K562 (cell line): ENCODE results near the gene ZFHX2. TPM values are rescaled to one million over a fixed set of nuclear protein-coding genes. Genes with fewer than 3 reads are reported as not detected.

Experiments used
- ATAC-seq: fragments of 200-7000 bp; cut with Tn5 transposase; 3 replicates; pipeline ENCODE4 v1.9.1; 2020; ENCODE audit warnings: moderate library complexity
- BruUV-seq: library from RNA; stranded (reverse); fragments of 400-500 nt; replicated peaks from 2 replicates; lab custom pipeline; 2021; lab: Mats Ljungman, UMichigan
- CTCF ChIA-PET: fragments of 300-600 bp; formaldehyde crosslinking; extraction: SDS; loops from one replicate; lab custom pipeline; 2021; ENCODE audit warnings: low intra/inter-chr PET ratio; lab: Yijun Ruan, JAX
- POLR2A ChIA-PET: fragments of 300-600, 350-650 bp; sonication (Branson Sonifier 250); formaldehyde crosslinking; extraction: SDS; loops from one replicate; lab custom pipeline; 2021; ENCODE audit warnings: antibody characterized with exemption, inconsistent platforms; lab: Yijun Ruan, JAX
- DNase-seq, 4 experiments: peaks; one replicate each; pipeline versions ENCODE4 v3.0.0 to v3.0.0-alpha.2; 2011 to 2018; ENCODE audit warnings: low spot score in 3 of 4, mixed read lengths in 3 of 4; ENCODE audit errors: extremely low read depth in 1 of 4
- FAIRE-seq: peaks from 2 replicates; lab custom pipeline; 2011; peaks lifted over from hg19 to GRCh38; lab: Jason Lieb, UNC
- H2AFZ ChIP-seq: 2 replicates; pipeline ENCODE4 v1.6.0; 2011; ENCODE audit warnings: low read depth, low read length, control low read depth, inconsistent platforms
- H3K27ac ChIP-seq: fragments of 200-600 bp; 3 replicates; pipeline ENCODE4 v1.8.0; 2011; ENCODE audit warnings: low read depth, mild to moderate bottlenecking, control low read depth, inconsistent platforms, low read length, moderate library complexity, mixed read lengths; ENCODE audit errors: extremely low read depth
- H3K27me3 ChIP-seq, 2 experiments: fragments of 300-600 bp in 1 of 2; 2 replicates in 1 of 2; 3 replicates in 1 of 2; pipeline versions ENCODE4 v1.6.0 to v1.8.0; 2011; ENCODE audit warnings: inconsistent platforms in 2 of 2, low read length in 2 of 2, mild to moderate bottlenecking in 1 of 2, mixed read lengths in 1 of 2, moderate library complexity in 1 of 2; ENCODE audit not compliant: control insufficient read depth in 2 of 2, insufficient read depth in 2 of 2
- H3K36me3 ChIP-seq: fragments of 300-600 bp; 3 replicates; pipeline ENCODE4 v1.8.0; 2011; ENCODE audit warnings: mild to moderate bottlenecking, low read length, inconsistent platforms; ENCODE audit not compliant: control insufficient read depth, insufficient read depth
- H3K4me1 ChIP-seq, 2 experiments: fragments of 200-600 bp in 1 of 2; replicated peaks in 1 of 2; 2 replicates in 1 of 2; 3 replicates in 1 of 2; pipeline versions ENCODE4 v1.5.1 to v1.8.0; 2011; ENCODE audit warnings: inconsistent platforms in 2 of 2, low read length in 2 of 2, mild to moderate bottlenecking in 1 of 2, mixed read lengths in 1 of 2, moderate library complexity in 1 of 2; ENCODE audit not compliant: control insufficient read depth in 2 of 2, insufficient read depth in 2 of 2
- H3K4me2 ChIP-seq: 2 replicates; pipeline ENCODE4 v1.6.1; 2011; ENCODE audit warnings: low read length, control low read depth, inconsistent platforms, mixed read lengths; ENCODE audit not compliant: insufficient read depth
- H3K4me3 ChIP-seq: fragments of 200-600 bp; sonication (generic), shearing (Covaris generic); 2 replicates; pipeline ENCODE4 v1.5.1; 2016; ENCODE audit warnings: control low read depth, inconsistent platforms
- H3K79me2 ChIP-seq: fragments of 200-600 bp; 3 replicates; pipeline ENCODE4 v1.8.0; 2011; ENCODE audit warnings: low read length, inconsistent platforms; ENCODE audit not compliant: control insufficient read depth, insufficient read depth
- H3K9ac ChIP-seq, 2 experiments: 2 replicates each; pipeline versions ENCODE4 v1.6.0 to v1.6.1; 2011; ENCODE audit warnings: low read depth in 2 of 2, low read length in 2 of 2, control low read depth in 1 of 2, inconsistent platforms in 1 of 2, mild to moderate bottlenecking in 1 of 2, mixed read lengths in 1 of 2; ENCODE audit not compliant: insufficient read depth in 1 of 2
- H3K9me1 ChIP-seq: one replicate; pipeline ENCODE4 v1.6.0; 2011; ENCODE audit warnings: inconsistent platforms, mild to moderate bottlenecking, low read length, moderate library complexity; ENCODE audit not compliant: control insufficient read depth, insufficient read depth
- H3K9me3 ChIP-seq: replicated peaks from 2 replicates; pipeline ENCODE4 v1.5.1; 2011; ENCODE audit warnings: low read depth, low read length, inconsistent platforms; ENCODE audit not compliant: control insufficient read depth, insufficient read depth
- H4K20me1 ChIP-seq: replicated peaks from 2 replicates; pipeline ENCODE4 v1.6.1; 2011; ENCODE audit warnings: low read length, inconsistent platforms, mixed read lengths; ENCODE audit not compliant: control insufficient read depth, insufficient read depth
- BRD4 ChIP-seq: fragments of 200-600 bp; sonication (generic); IDR thresholded peaks from 2 replicates; pipeline ENCODE4 v1.6.1; 2017; ENCODE audit warnings: inconsistent platforms
- CHCHD3 ChIP-seq: fragments of 250-450 bp; sonication (Bioruptor Pico); IDR thresholded peaks from 2 replicates; pipeline ENCODE4 v2.1.2; 2022; ENCODE audit warnings: mild to moderate bottlenecking
- CTBP1 ChIP-seq: fragments of 450-650 bp; IDR thresholded peaks from 2 replicates; pipeline ENCODE4 v1.6.1; 2016; ENCODE audit warnings: borderline replicate concordance
- E2F1 ChIP-seq: sonication (generic); formaldehyde crosslinking; IDR thresholded peaks from 2 replicates; pipeline ENCODE4 v1.8.1; 2023; ENCODE audit warnings: mild to moderate bottlenecking, missing genetic modification reagents, moderate library complexity
- FUS ChIP-seq: fragments of 200-400 bp; formaldehyde crosslinking; optimal IDR thresholded peaks from 2 replicates; pipeline ENCODE3; 2017; ENCODE audit warnings: low read depth, low read length
- HDAC8 ChIP-seq: fragments of 450-650 bp; IDR thresholded peaks from 2 replicates; pipeline ENCODE4 v1.6.1; 2016; ENCODE audit warnings: mild to moderate bottlenecking, missing genetic modification characterization, moderate library complexity, missing compliant biosample characterization
- HMGN3 ChIP-seq: IDR thresholded peaks from 2 replicates; pipeline ENCODE4 v1.6.1; 2011; ENCODE audit warnings: borderline replicate concordance, low read depth, mild to moderate bottlenecking, mixed read lengths, low read length; ENCODE audit not compliant: insufficient read length; ENCODE audit errors: extremely low read depth
- KDM4B ChIP-seq, 2 experiments: fragments of 450-650 bp in 1 of 2; sonication (generic) in 1 of 2; IDR thresholded peaks; 2 replicates each; pipeline ENCODE4 v1.6.1; 2016 to 2017; ENCODE audit warnings: borderline replicate concordance in 2 of 2, antibody characterized with exemption in 1 of 2, low read depth in 1 of 2, mild to moderate bottlenecking in 1 of 2
- NEUROD1 ChIP-seq: fragments of 150-350 bp; IDR thresholded peaks from 2 replicates; pipeline ENCODE4 v1.6.1; 2014; ENCODE audit warnings: borderline replicate concordance, low read length, low read depth; ENCODE audit not compliant: partially characterized antibody
- NFATC3 ChIP-seq: fragments of 450-650 bp; IDR thresholded peaks from 2 replicates; pipeline ENCODE4 v1.6.1; 2017; ENCODE audit warnings: mild to moderate bottlenecking
- SAFB ChIP-seq: fragments of 200-400 bp; formaldehyde crosslinking; IDR thresholded peaks from 2 replicates; pipeline ENCODE4 v1.6.1; 2017; ENCODE audit warnings: low read depth, low read length, borderline replicate concordance
- SLC30A9 ChIP-seq: fragments of 250-450 bp; sonication (Bioruptor Pico); IDR thresholded peaks from 2 replicates; pipeline ENCODE4 v1.8.0; 2022; ENCODE audit warnings: mild to moderate bottlenecking, moderate library complexity
- SMARCB1 ChIP-seq: IDR thresholded peaks from 2 replicates; pipeline ENCODE4 v1.6.1; 2011; ENCODE audit warnings: improper control_type of control experiment, low read depth; ENCODE audit not compliant: insufficient read length
- STAG1 ChIP-seq: sonication (generic); formaldehyde crosslinking; IDR thresholded peaks from 2 replicates; pipeline ENCODE4 v1.5.0; 2020; ENCODE audit warnings: missing genetic modification reagents, borderline replicate concordance
- ZNF384 ChIP-seq: IDR thresholded peaks from 2 replicates; pipeline ENCODE4 v1.6.1; 2012; ENCODE audit warnings: low read depth, low read length, improper control_type of control experiment
- ZNF696 ChIP-seq: fragments of 250-450 bp; sonication (Bioruptor Pico); conservative IDR thresholded peaks from 2 replicates; pipeline ENCODE4 v1.4.0; 2020; ENCODE audit warnings: mild to moderate bottlenecking, moderate library complexity
- ZSCAN32 ChIP-seq: fragments of 450-650 bp; formaldehyde crosslinking; IDR thresholded peaks from 2 replicates; pipeline ENCODE4 v1.4.0; 2020; ENCODE audit warnings: mild to moderate bottlenecking, moderate library complexity
- WGBS: fragments of 100-300 bp; shearing (Covaris generic); methylation state at CpG from one replicate; pipeline ENCODE4 v1.1.6; 2016; ENCODE audit warnings: low coverage, mixed read lengths; ENCODE audit not compliant: insufficient coverage; ENCODE audit errors: missing lambda C conversion rate; 5-methylcytosine and 5-hydroxymethylcytosine counted together
- in situ Hi-C: fragments of 300-500 bp; cut with MboI; formaldehyde crosslinking; loops from 4 replicates; pipeline ENCODE4 v1.15.0; 2018; ENCODE audit warnings: inconsistent platforms, mixed read lengths
- intact Hi-C: fragments of 100-400 bp; cut with micrococcal nuclease; formaldehyde crosslinking; loops from 2 replicates; pipeline ENCODE4 v1.14.2; 2022
- polyA plus RNA-seq, 8 experiments: library from polyadenylated mRNA; depleted of rRNA in 4 of 8; stranded (reverse) in 5 of 8; unstranded in 3 of 8; fragments of >200 nt; fragmentation: Nextera tagmentation in 2 of 8; fragmentation: Illumina TruSeq in 1 of 8; extraction: Ambion mirVana in 2 of 8; extraction: Trizol in 1 of 8; gene quantifications; 2 replicates each; pipeline versions ENCODE4 v1.2.1 to v1.2.3, GENCODE V29; 2011 to 2014; ENCODE audit warnings: inconsistent platforms in 1 of 8, missing spikeins in 1 of 8
- total RNA-seq, 7 experiments: library from RNA; depleted of rRNA in 6 of 7; stranded (reverse); fragments of >200 nt in 6 of 7; fragmentation: Illumina TruSeq in 2 of 7; extraction: Trizol in 2 of 7; gene quantifications; 2 replicates each; pipeline versions ENCODE4 v1.2.1 to v1.2.3, GENCODE V29; 2011 to 2021; ENCODE audit warnings: low replicate concordance in 1 of 7
- TF ChIP-seq, protein P1 (sequence below): fragments of 250-450 bp; sonication (Bioruptor Pico); IDR thresholded peaks from 2 replicates; pipeline ENCODE4 v1.8.0; 2021; ENCODE audit warnings: borderline replicate concordance, mild to moderate bottlenecking, moderate library complexity; ENCODE audit not compliant: poor library complexity, severe bottlenecking

ZFHX2 gene
- total and polyA plus RNA-seq, 9 of the 15 experiments (the other 6 are each of a cell fraction or from before 2014, with no cell fraction given), result 0.06 to 0.11 (median 0.11) TPM; not detected in 4

- no peak for ATAC-seq
- no peaks in the 10 kb centered on the region for H3K9me1 ChIP-seq
- H3K4me1 ChIP-seq, result no peaks in the 10 kb centered on the region; a peak in 1 of 5 replicates
- no peak overlapping the region for H2AFZ ChIP-seq
- no peak overlapping the region for H3K4me2 ChIP-seq
- BruUV-seq, result no TSS peak
- H3K27ac ChIP-seq, result no peak overlapping the region
- WGBS, result 26% methylated on average over 13 of the region's 25 CpGs
- in situ Hi-C loops, result no loop called here
- intact Hi-C loops, result no loop called here
- H3K9ac ChIP-seq, result no peak overlapping the region
- TF ChIP-seq NFATC3 (no peak), STAG1 (CRISPR knock-in tag) (no peak), SLC30A9 (CRISPR knock-in tag) (no peak), KDM4B (IDR thresholded peaks at IDR 0.05; ENCODE audit: borderline replicate concordance in 2 of 2, low read depth in 1 of 2) (no peak), BRD4 (no peak), SAFB (no peak), E2F1 (CRISPR knock-in tag) (no peak), CHCHD3 (CRISPR knock-in tag) (no peak), CTBP1 (no peak), FUS (no peak), NEUROD1 (no peak), SMARCB1 (no peak), ZSCAN32 (CRISPR knock-in tag) (no peak), HDAC8 (tag) (no peak), ZNF696 (CRISPR knock-in tag) (no peak), HMGN3 (no peak), ZNF384 (no peak)
- TF ChIP-seq, protein P1, sequence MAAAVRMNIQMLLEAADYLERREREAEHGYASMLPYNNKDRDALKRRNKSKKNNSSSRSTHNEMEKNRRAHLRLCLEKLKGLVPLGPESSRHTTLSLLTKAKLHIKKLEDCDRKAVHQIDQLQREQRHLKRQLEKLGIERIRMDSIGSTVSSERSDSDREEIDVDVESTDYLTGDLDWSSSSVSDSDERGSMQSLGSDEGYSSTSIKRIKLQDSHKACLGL (CRISPR knock-in tag), result no peak
- no peaks in the 10 kb centered on the region for H3K79me2 ChIP-seq
- H3K4me3 ChIP-seq, result no peak overlapping the region
- DNase-seq, result no peak
- CTCF ChIA-PET, result no interaction called here
- no peaks in the 10 kb centered on the region for H4K20me1 ChIP-seq
- no peaks in the 10 kb centered on the region for H3K36me3 ChIP-seq
- FAIRE-seq, result no peak
- POLR2A ChIA-PET, result interaction anchor here (0.9 kb wide), 1 partner anchor 17 kb away, joined by 4 read pairs; no protein-coding TSS in a partner anchor
- no peaks in the 10 kb centered on the region for H3K9me3 ChIP-seq
- no peaks in the 10 kb centered on the region for H3K27me3 ChIP-seq
Measured at GRCh38 chr14:23513005-23513817, 38.4 kb downstream of the ZFHX2 start.
